ENCODE measurements around the gene RAPGEF1. TPM values are rescaled to one million over a fixed set of nuclear protein-coding genes. Genes with fewer than 3 reads are reported as not detected.

The RAPGEF1 gene
- polyA plus RNA-seq, 2 of the 4 experiments (the other 2 are of a cell fraction): 21.6 to 27.7 TPM

- FAIRE-seq (no peak), ATAC-seq (no peak), DNase-seq (ENCODE audit: low read depth in 1 of 2, low spot score in 1 of 2) (no peak)
- Histone ChIP-seq H3K4me1 (peaks cover 20% of the 10 kb centered on the region), H3K9me3 (peaks cover under 1% of the 10 kb centered on the region; the same call in 1 of the 3 replicates), H3K4me2 (no peak overlapping the region), H3K27ac (no peak overlapping the region), H3K4me3 (no peak overlapping the region)
- ChIA-PET CTCF (interaction anchor here (1.4 to 1.9 kb wide), 2 partner anchors 35 to 70 kb away, joined by 4 to 6 read pairs; no protein-coding TSS in a partner anchor), POLR2A (no interaction called here)
- 88% methylated on average over 13 of the region's 13 CpGs for WGBS (ENCODE audit: missing lambda C conversion rate)
- TF ChIP-seq HDAC2 (IDR thresholded peaks at IDR 0.05) (no peak), MAFK (IDR thresholded peaks at IDR 0.05; ENCODE audit: partially characterized antibody) (no peak), JUN (IDR thresholded peaks at IDR 0.05) (no peak)
These were observed 69.4 kb downstream of the RAPGEF1 start for GRCh38 chr9:131670247-131671132.

GRCh38 chr9:131669269-131670157, 70.4 kb downstream of the RAPGEF1 start:
- Histone ChIP-seq H3K4me3 (no peak overlapping the region), H3K27ac (peak overlapping the region in 1 of 2 experiments; percentile 44; a peak in 2 of 6 replicates), H3K4me1 (peaks cover 20% of the 10 kb centered on the region), H3K9me3 (peaks cover 8% of the 10 kb centered on the region; the same call in 1 of the 3 replicates), H3K4me2 (no peak overlapping the region)
- FAIRE-seq (no peak), ATAC-seq (peak; percentile 27 to 52; a peak in 3 of 6 replicates), DNase-seq (ENCODE audit: low read depth in 1 of 2, low spot score in 1 of 2) (no peak)
- TF ChIP-seq NFE2L2 (conservative IDR thresholded peaks at IDR 0.05; ENCODE audit: low read length): no peak
- TF ChIP-seq POLR2A (IDR thresholded peaks at IDR 0.05; ENCODE audit: low read length): no peak
- TF ChIP-seq JUNB (IDR thresholded peaks at IDR 0.05): no peak
- TF ChIP-seq CEBPB (IDR thresholded peaks at IDR 0.05): no peak
- TF ChIP-seq ZNF302 (CRISPR knock-in tag; IDR thresholded peaks at IDR 0.05): no peak
- TF ChIP-seq POLR2AphosphoS2 (conservative IDR thresholded peaks at IDR 0.05; ENCODE audit: low read length): no peak
- no peak for TF ChIP-seq ZSCAN20 (CRISPR knock-in tag; IDR thresholded peaks at IDR 0.05)
- no peak for TF ChIP-seq EHF (CRISPR knock-in tag; IDR thresholded peaks at IDR 0.05)
- CTCF ChIA-PET: interaction anchor here (0.7 to 1.5 kb wide), 4 partner anchors 17 to 78 kb away, joined by 3 to 4 read pairs (median 4); no protein-coding TSS in a partner anchor
- WGBS (ENCODE audit: missing lambda C conversion rate): 87% methylated on average over 12 of the region's 12 CpGs
- POLR2A ChIA-PET: no interaction called here

GRCh38 chr9:131668439-131669268, 71.2 kb downstream of the RAPGEF1 start:
- H3K9me3 ChIP-seq: peaks cover 15% of the 10 kb centered on the region; the same call in 1 of the 3 replicates
- 55% methylated on average over 11 of the region's 15 CpGs for WGBS (ENCODE audit: missing lambda C conversion rate)
- no peak for DNase-seq (ENCODE audit: low read depth in 1 of 2, low spot score in 1 of 2)
- ChIA-PET CTCF (interaction anchor here (0.7 to 1.5 kb wide), 4 partner anchors 16 to 77 kb away, joined by 3 to 4 read pairs (median 4); no protein-coding TSS in a partner anchor), POLR2A (no interaction called here)
- H3K27ac ChIP-seq: peak overlapping the region in 1 of 2 experiments; percentile 44; a peak in 2 of 6 replicates
- peak overlapping the region; percentile 30 for H3K4me2 ChIP-seq
- TF ChIP-seq ZSCAN20 (CRISPR knock-in tag; IDR thresholded peaks at IDR 0.05) (no peak), ELK1 (IDR thresholded peaks at IDR 0.05; ENCODE audit: low read depth, low read length) (no peak), JUN (IDR thresholded peaks at IDR 0.05) (no peak), MAX (IDR thresholded peaks at IDR 0.05) (no peak), RFX5 (IDR thresholded peaks at IDR 0.05) (no peak)
- FAIRE-seq: no peak
- peak; percentile 72 to 73; a peak in 5 of 6 replicates for ATAC-seq
- H3K4me1 ChIP-seq: peaks cover 20% of the 10 kb centered on the region
- H3K4me3 ChIP-seq: no peak overlapping the region

GRCh38 chr9:131668057-131668438, 71.8 kb downstream of the RAPGEF1 start:
- CTCF ChIA-PET: interaction anchor here (1.5 kb wide), 2 partner anchors 34 to 77 kb away, joined by 4 read pairs; no protein-coding TSS in a partner anchor
- no peak for ATAC-seq
- no peak for DNase-seq (ENCODE audit: low read depth in 1 of 2, low spot score in 1 of 2)
- WGBS (ENCODE audit: missing lambda C conversion rate): 96% methylated on average over 9 of the region's 9 CpGs
- Histone ChIP-seq H3K27ac (no peak overlapping the region), H3K4me3 (no peak overlapping the region), H3K4me1 (peaks cover 20% of the 10 kb centered on the region), H3K9me3 (peaks cover 15% of the 10 kb centered on the region; the same call in 1 of the 3 replicates), H3K4me2 (peak overlapping the region; percentile 30; the same call in 2 of the 3 replicates)
- no peak for FAIRE-seq
- POLR2A ChIA-PET: no interaction called here
- TF ChIP-seq CHD4 (IDR thresholded peaks at IDR 0.05; ENCODE audit: borderline replicate concordance): no peak
- TF ChIP-seq BHLHE40 (IDR thresholded peaks at IDR 0.05; ENCODE audit: low read depth, low read length): no peak
- no peak for TF ChIP-seq RARB (CRISPR knock-in tag; IDR thresholded peaks at IDR 0.05)
- no peak for TF ChIP-seq FOSL2 (IDR thresholded peaks at IDR 0.05)
- TF ChIP-seq FOSL2 (CRISPR knock-in tag; IDR thresholded peaks at IDR 0.05): no peak
- no peak for TF ChIP-seq RAD21 (conservative IDR thresholded peaks at IDR 0.05 in 1 of 2, IDR thresholded peaks at IDR 0.05 in 1 of 2)
- no peak for TF ChIP-seq HDAC2 (IDR thresholded peaks at IDR 0.05)
- no peak for TF ChIP-seq ELK1 (IDR thresholded peaks at IDR 0.05; ENCODE audit: low read depth, low read length)
- TF ChIP-seq NPAS2 (CRISPR knock-in tag; IDR thresholded peaks at IDR 0.05; ENCODE audit: borderline replicate concordance): no peak
- no peak for TF ChIP-seq E2F6 (IDR thresholded peaks at IDR 0.05; ENCODE audit: borderline replicate concordance, low read depth)
- no peak for TF ChIP-seq RFX5 (IDR thresholded peaks at IDR 0.05)
- no peak for TF ChIP-seq EHF (CRISPR knock-in tag; IDR thresholded peaks at IDR 0.05)
- no peak for TF ChIP-seq ZFP36 (IDR thresholded peaks at IDR 0.05; ENCODE audit: borderline replicate concordance, partially characterized antibody)
